Neural progenitor cell (in vitro differentiated cells): Measurements from ENCODE around the gene CSNK1G2. TPM values are rescaled to one million over a fixed set of nuclear protein-coding genes. Genes with fewer than 3 reads are reported as not detected.

ENCODE experiments used
- DNase-seq: peaks from one replicate; pipeline ENCODE4 v3.0.0-alpha.2; 2016; ENCODE audit warnings: low spot score
- H2AFZ ChIP-seq: fragments of 200-600 bp; sonication (generic); replicated peaks from 2 replicates; pipeline ENCODE4 v1.6.1; 2016; ENCODE audit warnings: antibody characterized with exemption
- H3F3A ChIP-seq: fragments of 200-600 bp; sonication (generic); 2 replicates; pipeline ENCODE4 v1.6.1; 2016; ENCODE audit warnings: antibody characterized with exemption, low read depth
- H3K27ac ChIP-seq: fragments of 200-600 bp; sonication (generic); 2 replicates; pipeline ENCODE4 v1.5.1; 2016; ENCODE audit warnings: mild to moderate bottlenecking
- H3K27me3 ChIP-seq: fragments of 200-600 bp; sonication (generic); 2 replicates; pipeline ENCODE4 v1.6.1; 2016; ENCODE audit warnings: mild to moderate bottlenecking, moderate library complexity
- H3K36me3 ChIP-seq: fragments of 200-600 bp; sonication (generic); 2 replicates; pipeline ENCODE4 v1.5.1; 2016
- H3K4me1 ChIP-seq: fragments of 200-600 bp; sonication (generic); 2 replicates; pipeline ENCODE4 v1.6.1; 2016; ENCODE audit warnings: mixed run types
- H3K4me2 ChIP-seq: fragments of 200-600 bp; sonication (generic); 2 replicates; pipeline ENCODE4 v1.6.1; 2016
- H3K4me3 ChIP-seq: fragments of 200-600 bp; sonication (generic); 2 replicates; pipeline ENCODE4 v1.5.1; 2016
- H3K79me2 ChIP-seq: fragments of 200-600 bp; sonication (generic); 2 replicates; pipeline ENCODE4 v1.6.1; 2016; ENCODE audit warnings: low read depth
- H3K9ac ChIP-seq: fragments of 200-600 bp; sonication (generic); 2 replicates; pipeline ENCODE4 v1.6.1; 2016
- H3K9me3 ChIP-seq: fragments of 200-600 bp; sonication (generic); 2 replicates; pipeline ENCODE4 v1.5.1; 2016; ENCODE audit warnings: low read depth
- H4K20me1 ChIP-seq: fragments of 200-600 bp; sonication (generic); 2 replicates; pipeline ENCODE4 v1.6.1; 2016; ENCODE audit warnings: low read depth
- H3K27ac Mint-ChIP-seq: 3 replicates; pipeline ENCODE4 v1.8.0; 2021; ENCODE audit warnings: mixed read lengths
- H3K27me3 Mint-ChIP-seq: 2 replicates; pipeline ENCODE4 v1.8.0; 2022; ENCODE audit warnings: low read depth, mild to moderate bottlenecking, inconsistent platforms, moderate library complexity, mixed read lengths; ENCODE audit not compliant: insufficient read depth
- H3K36me3 Mint-ChIP-seq: 3 replicates; pipeline ENCODE4 v1.8.0; 2021; ENCODE audit warnings: mixed read lengths
- H3K4me1 Mint-ChIP-seq: 3 replicates; pipeline ENCODE4 v1.8.0; 2021; ENCODE audit warnings: mixed read lengths
- H3K4me3 Mint-ChIP-seq: 3 replicates; pipeline ENCODE4 v1.8.0; 2021; ENCODE audit warnings: mild to moderate bottlenecking, moderate library complexity, mixed read lengths
- H3K9me3 Mint-ChIP-seq: 3 replicates; pipeline ENCODE4 v1.8.0; 2020; ENCODE audit warnings: mixed read lengths
- EZH2 ChIP-seq: fragments of 200-600 bp; sonication (generic); IDR thresholded peaks from 2 replicates; pipeline ENCODE4 v1.6.1; 2017; ENCODE audit warnings: antibody characterized with exemption, mild to moderate bottlenecking, moderate library complexity
- EZH2phosphoT487 ChIP-seq: fragments of 200-600 bp; sonication (generic); IDR thresholded peaks from 2 replicates; pipeline ENCODE4 v1.6.1; 2017; ENCODE audit warnings: antibody characterized with exemption
- total RNA-seq: library from RNA; depleted of rRNA; stranded (reverse); fragments of >200 nt; gene quantifications from 2 replicates; pipeline ENCODE4 v1.2.3, GENCODE V29; 2015; ENCODE audit warnings: low replicate concordance
- TF ChIP-seq, protein P1 (sequence below): fragments of 200-600 bp; sonication (generic); IDR thresholded peaks from 2 replicates; pipeline ENCODE4 v1.5.1; 2017; ENCODE audit warnings: antibody characterized with exemption, mild to moderate bottlenecking

Gene CSNK1G2
- total RNA-seq, 1 donor from 2014 or later: 49.6 TPM

DNA sequence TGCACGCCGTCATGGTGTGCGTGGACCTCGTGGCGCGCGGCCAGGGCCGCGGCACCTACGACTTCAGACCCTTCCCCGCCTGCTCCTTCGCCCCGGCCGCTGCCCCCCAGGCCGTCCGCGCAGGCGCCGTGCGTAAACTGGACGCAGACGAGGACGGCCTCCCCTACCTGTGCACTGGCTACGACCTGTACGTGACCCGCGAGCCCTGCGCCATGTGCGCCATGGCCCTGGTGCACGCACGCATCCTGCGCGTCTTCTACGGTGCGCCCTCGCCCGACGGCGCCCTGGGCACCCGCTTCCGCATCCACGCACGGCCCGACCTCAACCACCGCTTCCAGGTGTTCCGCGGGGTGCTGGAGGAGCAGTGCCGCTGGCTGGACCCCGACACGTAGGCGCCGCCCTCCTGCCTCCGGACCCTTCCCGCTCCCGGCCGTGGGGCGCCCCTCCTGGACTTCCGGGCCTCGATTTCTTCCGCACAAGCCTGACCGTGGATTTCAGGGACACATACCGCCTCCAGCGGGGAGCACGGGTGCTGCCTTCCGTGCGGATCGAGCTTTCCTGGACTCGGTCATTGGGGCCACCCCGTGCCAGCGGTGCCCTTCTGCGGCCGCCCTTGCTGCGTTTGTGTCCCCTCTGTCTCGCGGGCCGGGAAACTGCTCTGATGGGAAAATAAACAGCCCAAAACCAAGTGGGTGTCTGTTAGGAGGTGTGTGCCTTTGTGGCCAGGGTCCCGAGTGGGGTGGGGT lies 28.0 kb upstream of the CSNK1G2 start:
- Histone ChIP-seq H3K9me3 (no peaks in the 10 kb centered on the region), H3K27me3 (no peaks in the 10 kb centered on the region), H3F3A (no peaks in the 10 kb centered on the region), H3K36me3 (no peaks in the 10 kb centered on the region), H3K9ac (no peak overlapping the region), H3K4me3 (no peak overlapping the region), H3K4me2 (no peak overlapping the region), H2AFZ (no peak overlapping the region), H4K20me1 (peaks cover 68% of the 10 kb centered on the region), H3K79me2 (peaks cover 72% of the 10 kb centered on the region), H3K4me1 (no peaks in the 10 kb centered on the region), H3K27ac (no peak overlapping the region)
- DNase-seq: no peak
- H3K4me1 Mint-ChIP-seq: peaks cover 4% of the 10 kb centered on the region
- H3K27ac Mint-ChIP-seq: no peak overlapping the region
- no peaks in the 10 kb centered on the region for H3K9me3 Mint-ChIP-seq
- H3K4me3 Mint-ChIP-seq: no peak overlapping the region
- peaks cover 10% of the 10 kb centered on the region for H3K36me3 Mint-ChIP-seq
- TF ChIP-seq, protein P1, sequence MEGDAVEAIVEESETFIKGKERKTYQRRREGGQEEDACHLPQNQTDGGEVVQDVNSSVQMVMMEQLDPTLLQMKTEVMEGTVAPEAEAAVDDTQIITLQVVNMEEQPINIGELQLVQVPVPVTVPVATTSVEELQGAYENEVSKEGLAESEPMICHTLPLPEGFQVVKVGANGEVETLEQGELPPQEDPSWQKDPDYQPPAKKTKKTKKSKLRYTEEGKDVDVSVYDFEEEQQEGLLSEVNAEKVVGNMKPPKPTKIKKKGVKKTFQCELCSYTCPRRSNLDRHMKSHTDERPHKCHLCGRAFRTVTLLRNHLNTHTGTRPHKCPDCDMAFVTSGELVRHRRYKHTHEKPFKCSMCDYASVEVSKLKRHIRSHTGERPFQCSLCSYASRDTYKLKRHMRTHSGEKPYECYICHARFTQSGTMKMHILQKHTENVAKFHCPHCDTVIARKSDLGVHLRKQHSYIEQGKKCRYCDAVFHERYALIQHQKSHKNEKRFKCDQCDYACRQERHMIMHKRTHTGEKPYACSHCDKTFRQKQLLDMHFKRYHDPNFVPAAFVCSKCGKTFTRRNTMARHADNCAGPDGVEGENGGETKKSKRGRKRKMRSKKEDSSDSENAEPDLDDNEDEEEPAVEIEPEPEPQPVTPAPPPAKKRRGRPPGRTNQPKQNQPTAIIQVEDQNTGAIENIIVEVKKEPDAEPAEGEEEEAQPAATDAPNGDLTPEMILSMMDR: no peak
- TF ChIP-seq EZH2phosphoT487 (no peak), EZH2 (no peak)
- peaks cover 4% of the 10 kb centered on the region for H3K27me3 Mint-ChIP-seq

DNA sequence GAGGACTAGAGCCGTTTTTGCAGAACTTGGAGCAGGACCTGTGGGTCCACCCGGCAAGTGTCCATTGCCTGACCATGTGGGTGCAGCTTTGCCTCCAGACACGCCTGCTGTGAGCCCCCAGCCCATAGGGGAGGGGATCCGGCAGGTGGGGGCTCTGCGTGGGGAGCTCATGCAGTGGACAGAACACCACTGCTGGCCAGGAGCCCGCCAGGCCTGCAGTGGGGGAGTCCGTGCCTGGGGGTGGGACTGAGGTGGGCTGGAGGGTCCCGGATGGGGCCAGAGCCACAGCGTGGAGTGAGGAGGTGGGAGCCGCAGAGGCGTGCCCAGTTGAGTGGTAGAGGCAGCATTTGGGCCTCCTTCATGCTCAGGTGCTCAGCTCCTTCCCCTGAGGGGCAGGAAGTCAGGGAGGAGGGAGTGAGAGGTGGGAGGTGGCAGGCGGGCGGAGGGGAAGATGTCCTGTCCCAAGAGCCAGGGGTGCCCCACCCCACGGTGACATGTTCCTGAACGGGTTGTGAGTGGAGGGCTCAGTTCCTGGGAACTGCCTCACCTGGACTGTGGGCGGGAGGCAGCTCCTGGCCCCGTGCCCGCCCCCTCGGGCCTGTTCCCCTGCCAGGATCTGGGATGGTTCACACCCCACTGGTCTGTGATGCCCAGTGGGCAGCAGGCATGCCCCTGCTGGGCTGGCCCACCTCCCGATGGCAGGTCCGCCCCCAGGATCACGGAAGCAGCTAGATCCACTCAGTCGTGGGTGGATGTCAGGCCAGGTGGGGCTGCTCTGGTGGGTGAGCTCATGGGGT lies 27.0 kb upstream of the CSNK1G2 start:
- no peak overlapping the region for H3K4me3 Mint-ChIP-seq
- H3K9me3 Mint-ChIP-seq: no peaks in the 10 kb centered on the region
- DNase-seq: no peak
- peaks cover 57% of the 10 kb centered on the region for H4K20me1 ChIP-seq
- no peak overlapping the region for H3K27ac Mint-ChIP-seq
- TF ChIP-seq, protein P1: no peak
- no peak for TF ChIP-seq EZH2phosphoT487
- no peak for TF ChIP-seq EZH2
- no peaks in the 10 kb centered on the region for H3K27me3 ChIP-seq
- H3K27ac ChIP-seq: no peak overlapping the region
- peaks cover 4% of the 10 kb centered on the region for H3K4me1 Mint-ChIP-seq
- no peak overlapping the region for H2AFZ ChIP-seq
- no peak overlapping the region for H3K4me3 ChIP-seq
- peaks cover 2% of the 10 kb centered on the region for H3K27me3 Mint-ChIP-seq
- no peak overlapping the region for H3K4me2 ChIP-seq
- no peaks in the 10 kb centered on the region for H3F3A ChIP-seq
- no peaks in the 10 kb centered on the region for H3K36me3 ChIP-seq
- H3K9ac ChIP-seq: no peak overlapping the region
- H3K36me3 Mint-ChIP-seq: peaks cover 10% of the 10 kb centered on the region
- H3K9me3 ChIP-seq: no peaks in the 10 kb centered on the region
- H3K4me1 ChIP-seq: no peaks in the 10 kb centered on the region
- H3K79me2 ChIP-seq: peaks cover 61% of the 10 kb centered on the region

DNA sequence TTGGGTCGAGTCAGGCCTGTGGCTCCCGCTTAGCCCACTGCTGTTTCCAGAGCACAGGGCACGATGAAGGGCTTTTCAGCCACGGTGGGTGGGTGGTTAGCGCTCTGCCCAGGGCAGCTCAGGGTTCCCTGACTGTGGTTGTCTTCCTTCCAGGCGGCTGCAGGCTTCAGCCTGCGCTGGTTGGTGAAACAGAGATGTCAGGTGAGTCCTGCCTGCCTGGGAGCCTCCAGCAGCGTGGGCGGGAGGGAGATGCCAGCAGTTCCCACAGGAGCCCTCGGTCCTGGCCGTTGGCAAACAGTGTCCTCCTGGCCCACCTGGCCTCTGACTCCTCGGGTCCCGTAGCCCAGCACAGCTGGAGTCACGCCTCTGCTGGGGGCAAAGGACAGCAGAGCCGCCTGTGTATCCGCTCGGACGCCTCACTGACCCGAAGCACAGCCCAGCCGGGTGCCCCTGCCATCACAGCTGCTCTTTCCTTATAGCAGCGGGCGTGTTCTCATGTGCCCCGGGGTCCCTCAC lies 26.1 kb upstream of the CSNK1G2 start:
- no peak overlapping the region for H3K4me3 Mint-ChIP-seq
- H3K4me2 ChIP-seq: no peak overlapping the region
- TF ChIP-seq EZH2phosphoT487: no peak
- TF ChIP-seq, protein P1: no peak
- no peak for TF ChIP-seq EZH2
- H3K27me3 Mint-ChIP-seq: peaks cover 2% of the 10 kb centered on the region
- no peak overlapping the region for H3K9ac ChIP-seq
- H3K4me1 ChIP-seq: no peaks in the 10 kb centered on the region
- DNase-seq: no peak
- peaks cover 4% of the 10 kb centered on the region for H3K4me1 Mint-ChIP-seq
- H4K20me1 ChIP-seq: peaks cover 48% of the 10 kb centered on the region
- H3K79me2 ChIP-seq: peaks cover 52% of the 10 kb centered on the region
- H3K27ac ChIP-seq: no peak overlapping the region
- no peaks in the 10 kb centered on the region for H3K9me3 Mint-ChIP-seq
- no peaks in the 10 kb centered on the region for H3K27me3 ChIP-seq
- no peak overlapping the region for H2AFZ ChIP-seq
- no peak overlapping the region for H3K4me3 ChIP-seq
- no peaks in the 10 kb centered on the region for H3F3A ChIP-seq
- no peaks in the 10 kb centered on the region for H3K36me3 ChIP-seq
- peaks cover 10% of the 10 kb centered on the region for H3K36me3 Mint-ChIP-seq
- H3K9me3 ChIP-seq: no peaks in the 10 kb centered on the region
- H3K27ac Mint-ChIP-seq: no peak overlapping the region
